BE2C (cell line): ENCODE results near the gene MYO10.

Experiments used
- DNase-seq: peaks from one replicate; pipeline ENCODE4 v3.0.0-alpha.2; 2020
- H3K27me3 ChIP-seq: fragments of 250-450 bp; sonication (Bioruptor Pico); 2 replicates; pipeline ENCODE4 v1.5.1; 2020; ENCODE audit warnings: mild to moderate bottlenecking
- H3K36me3 ChIP-seq: fragments of 250-450 bp; sonication (Bioruptor Pico); 2 replicates; pipeline ENCODE4 v1.5.1; 2020; ENCODE audit warnings: mild to moderate bottlenecking
- H3K4me1 ChIP-seq: fragments of 250-450 bp; sonication (Bioruptor Pico); 2 replicates; pipeline ENCODE4 v1.5.1; 2020
- H3K4me3 ChIP-seq: 2 replicates; pipeline ENCODE4 v1.5.1; 2011; ENCODE audit warnings: low read depth, low read length
- H3K9me3 ChIP-seq: fragments of 250-450 bp; sonication (Bioruptor Pico); 2 replicates; pipeline ENCODE4 v1.5.1; 2020
- TF ChIP-seq, protein P1 (sequence below): IDR thresholded peaks from 2 replicates; pipeline ENCODE4 v1.5.1; 2012; ENCODE audit warnings: mild to moderate bottlenecking, low read depth, low read length

MYO10 gene

DNA sequence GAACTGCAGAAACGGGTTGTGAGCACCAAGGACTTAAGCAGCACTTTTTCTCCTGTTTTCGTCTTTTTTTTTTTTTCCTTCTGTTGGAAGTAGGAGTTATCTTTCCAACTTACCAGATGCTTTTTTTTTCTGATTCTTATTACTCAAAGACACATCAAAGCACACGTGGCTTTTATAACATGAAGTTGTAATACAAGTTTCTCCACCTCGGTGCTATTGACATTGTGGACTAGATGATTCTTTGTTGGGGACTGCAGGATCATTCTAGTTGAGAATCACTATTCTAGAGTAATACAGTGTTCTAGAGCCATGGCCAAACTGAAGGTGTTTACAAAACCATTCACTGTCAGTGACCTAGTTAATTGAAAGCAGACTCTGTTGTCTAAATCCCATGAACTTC is 51.5 kb downstream of the MYO10 start:
- Histone ChIP-seq H3K4me1 (no peaks in the 10 kb centered on the region), H3K36me3 (no peaks in the 10 kb centered on the region), H3K9me3 (no peaks in the 10 kb centered on the region), H3K27me3 (peaks cover 8% of the 10 kb centered on the region; the same call in 1 of the 2 replicates), H3K4me3 (no peak overlapping the region)
- TF ChIP-seq, protein P1, sequence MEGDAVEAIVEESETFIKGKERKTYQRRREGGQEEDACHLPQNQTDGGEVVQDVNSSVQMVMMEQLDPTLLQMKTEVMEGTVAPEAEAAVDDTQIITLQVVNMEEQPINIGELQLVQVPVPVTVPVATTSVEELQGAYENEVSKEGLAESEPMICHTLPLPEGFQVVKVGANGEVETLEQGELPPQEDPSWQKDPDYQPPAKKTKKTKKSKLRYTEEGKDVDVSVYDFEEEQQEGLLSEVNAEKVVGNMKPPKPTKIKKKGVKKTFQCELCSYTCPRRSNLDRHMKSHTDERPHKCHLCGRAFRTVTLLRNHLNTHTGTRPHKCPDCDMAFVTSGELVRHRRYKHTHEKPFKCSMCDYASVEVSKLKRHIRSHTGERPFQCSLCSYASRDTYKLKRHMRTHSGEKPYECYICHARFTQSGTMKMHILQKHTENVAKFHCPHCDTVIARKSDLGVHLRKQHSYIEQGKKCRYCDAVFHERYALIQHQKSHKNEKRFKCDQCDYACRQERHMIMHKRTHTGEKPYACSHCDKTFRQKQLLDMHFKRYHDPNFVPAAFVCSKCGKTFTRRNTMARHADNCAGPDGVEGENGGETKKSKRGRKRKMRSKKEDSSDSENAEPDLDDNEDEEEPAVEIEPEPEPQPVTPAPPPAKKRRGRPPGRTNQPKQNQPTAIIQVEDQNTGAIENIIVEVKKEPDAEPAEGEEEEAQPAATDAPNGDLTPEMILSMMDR = no peak
- DNase-seq = no peak

DNA sequence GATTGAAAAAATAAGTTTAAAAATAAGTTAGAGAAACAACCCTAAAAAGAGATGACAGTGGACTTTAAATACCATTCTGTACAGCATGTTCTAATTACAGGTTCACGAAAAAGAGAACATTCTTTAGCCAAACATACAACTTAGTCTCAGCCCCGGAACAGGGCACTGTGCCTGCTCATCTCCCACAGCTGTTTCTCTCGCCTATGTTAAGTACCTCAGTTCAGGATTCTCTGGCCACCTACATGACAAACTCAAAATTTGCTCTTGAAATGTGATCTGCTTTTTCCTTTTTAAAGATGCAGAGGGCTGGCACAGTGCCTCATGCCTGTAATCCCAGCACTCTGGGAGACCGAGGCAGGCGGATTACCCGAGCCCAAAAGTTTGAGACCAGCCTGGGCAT is 52.3 kb downstream of the MYO10 start:
- H3K36me3 ChIP-seq = no peaks in the 10 kb centered on the region
- peaks cover 8% of the 10 kb centered on the region; the same call in 1 of the 2 replicates for H3K27me3 ChIP-seq
- H3K4me1 ChIP-seq = no peaks in the 10 kb centered on the region
- H3K9me3 ChIP-seq = no peaks in the 10 kb centered on the region
- no peak overlapping the region for H3K4me3 ChIP-seq
- TF ChIP-seq, protein P1 = no peak
- no peak for DNase-seq

DNA sequence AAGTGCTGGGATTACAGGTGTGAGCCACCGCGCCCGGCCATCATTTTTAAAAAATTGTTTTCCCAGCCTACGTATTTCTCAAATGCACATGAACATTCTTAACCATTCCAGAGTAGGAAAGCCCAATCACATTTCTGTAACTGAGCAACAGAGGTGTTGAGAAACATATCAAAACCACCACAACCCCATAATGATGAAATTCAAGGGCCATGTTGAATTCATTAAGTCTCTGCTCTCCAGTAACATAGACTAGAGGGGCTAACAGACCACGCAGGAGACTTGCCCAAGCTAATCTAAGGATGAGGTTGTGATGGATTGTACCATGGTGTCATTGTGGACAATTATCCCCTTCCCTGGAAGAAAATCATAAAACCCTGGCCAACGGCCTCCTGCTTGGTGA is 52.9 kb downstream of the MYO10 start:
- Histone ChIP-seq H3K27me3 (peaks cover 8% of the 10 kb centered on the region; the same call in 1 of the 2 replicates), H3K36me3 (no peaks in the 10 kb centered on the region), H3K4me3 (no peak overlapping the region), H3K4me1 (no peaks in the 10 kb centered on the region), H3K9me3 (no peaks in the 10 kb centered on the region)
- no peak for DNase-seq
- TF ChIP-seq, protein P1 = no peak

DNA sequence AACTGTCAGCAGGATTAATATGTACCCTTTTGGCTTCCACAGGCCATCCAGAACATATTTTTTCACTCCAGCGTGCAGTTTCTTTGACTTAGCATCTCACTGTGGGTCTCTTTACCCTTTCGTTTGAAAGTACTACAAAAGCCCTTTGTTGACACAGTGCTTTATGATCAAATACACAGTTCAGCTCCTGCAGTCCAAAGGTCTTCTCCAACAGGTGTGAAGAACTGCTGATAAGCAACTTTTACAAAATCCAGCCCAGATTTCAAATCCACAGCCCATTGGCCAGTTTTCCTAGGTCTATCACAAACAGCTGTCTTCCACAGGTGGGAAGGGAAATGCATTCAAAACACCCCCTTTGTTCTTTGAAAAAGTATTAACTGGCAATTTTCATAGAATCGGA is 54.8 kb downstream of the MYO10 start:
- Histone ChIP-seq H3K36me3 (no peaks in the 10 kb centered on the region), H3K9me3 (no peaks in the 10 kb centered on the region), H3K27me3 (peaks cover 8% of the 10 kb centered on the region; the same call in 1 of the 2 replicates), H3K4me3 (no peak overlapping the region), H3K4me1 (no peaks in the 10 kb centered on the region)
- TF ChIP-seq, protein P1 = no peak
- no peak for DNase-seq

DNA sequence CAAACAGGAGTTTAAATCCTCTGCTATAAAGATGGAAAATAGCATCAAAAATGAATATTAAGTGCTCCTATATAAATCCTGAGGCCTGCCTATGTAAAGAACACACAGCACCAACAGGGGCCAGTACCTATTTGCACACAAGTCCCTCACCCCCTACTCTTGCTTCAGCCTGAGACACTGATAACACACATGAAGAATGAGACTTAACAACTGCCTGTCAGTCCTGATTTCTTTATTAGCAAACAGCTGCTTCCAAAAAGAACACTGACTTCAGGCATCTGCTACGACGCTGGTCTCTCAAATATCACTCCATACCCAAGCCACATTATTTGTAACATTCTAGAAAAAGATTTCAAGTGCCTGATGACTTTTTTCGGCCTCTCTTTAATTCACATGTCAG is 55.5 kb downstream of the MYO10 start:
- no peak overlapping the region for H3K4me3 ChIP-seq
- DNase-seq = no peak
- TF ChIP-seq, protein P1 = no peak
- H3K27me3 ChIP-seq = peaks cover 8% of the 10 kb centered on the region; the same call in 1 of the 2 replicates
- no peaks in the 10 kb centered on the region for H3K9me3 ChIP-seq
- H3K36me3 ChIP-seq = no peaks in the 10 kb centered on the region
- no peaks in the 10 kb centered on the region for H3K4me1 ChIP-seq

DNA sequence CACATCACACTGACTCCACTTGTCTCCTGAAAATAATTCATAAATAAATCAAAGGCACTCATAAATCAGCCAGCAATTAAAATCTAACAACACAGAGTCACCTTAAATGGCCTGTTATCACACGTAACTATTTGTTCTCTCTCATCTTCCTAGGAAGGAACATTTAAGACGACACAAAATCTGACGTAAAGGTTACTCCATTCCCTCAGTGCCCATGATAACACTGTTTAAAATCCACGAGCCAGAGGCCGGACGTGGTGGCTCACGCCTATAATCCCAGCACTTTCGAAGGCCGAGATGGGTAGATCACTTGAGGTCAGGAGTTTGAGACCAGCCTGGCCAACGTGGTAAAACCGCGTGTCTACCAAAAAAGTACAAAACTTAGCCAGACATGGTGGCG is 56.4 kb downstream of the MYO10 start:
- no peaks in the 10 kb centered on the region for H3K36me3 ChIP-seq
- H3K27me3 ChIP-seq = peaks cover 8% of the 10 kb centered on the region; the same call in 1 of the 2 replicates
- no peaks in the 10 kb centered on the region for H3K9me3 ChIP-seq
- H3K4me3 ChIP-seq = no peak overlapping the region
- TF ChIP-seq, protein P1 = no peak
- no peaks in the 10 kb centered on the region for H3K4me1 ChIP-seq
- DNase-seq = no peak
